ENCODE data around the gene BICC1. TPM values are rescaled to one million over a fixed set of nuclear protein-coding genes. Genes with fewer than 3 reads are reported as not detected.

BICC1 gene
- total RNA-seq, 1 experiment from 2014 or later, result 13.9 TPM

DNA sequence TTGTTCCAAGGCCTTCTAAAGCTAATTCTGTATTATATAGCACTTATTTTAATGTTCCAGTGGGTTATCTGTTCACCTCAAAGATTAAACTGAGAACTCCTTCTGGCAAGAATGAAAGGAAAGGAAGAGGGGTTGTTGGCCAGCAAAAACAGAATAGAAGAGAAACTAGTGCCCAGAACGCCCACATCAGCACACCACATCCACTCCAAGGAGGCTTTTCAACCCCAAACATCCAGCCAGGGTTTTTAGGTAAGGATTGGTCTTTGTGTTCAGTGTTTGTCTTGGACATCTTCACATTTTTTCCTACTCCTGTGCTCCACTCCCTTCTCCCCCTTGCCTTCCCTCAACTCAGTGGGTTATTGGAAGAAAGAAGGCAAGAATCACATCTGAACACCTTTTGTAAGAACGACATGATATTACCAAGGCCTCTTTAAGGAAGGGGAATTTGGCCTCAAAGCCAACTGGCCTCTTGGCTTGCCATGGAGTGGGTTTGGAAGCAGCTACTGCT is 55.8 kb downstream of the BICC1 start:
- TF ChIP-seq, protein P1, sequence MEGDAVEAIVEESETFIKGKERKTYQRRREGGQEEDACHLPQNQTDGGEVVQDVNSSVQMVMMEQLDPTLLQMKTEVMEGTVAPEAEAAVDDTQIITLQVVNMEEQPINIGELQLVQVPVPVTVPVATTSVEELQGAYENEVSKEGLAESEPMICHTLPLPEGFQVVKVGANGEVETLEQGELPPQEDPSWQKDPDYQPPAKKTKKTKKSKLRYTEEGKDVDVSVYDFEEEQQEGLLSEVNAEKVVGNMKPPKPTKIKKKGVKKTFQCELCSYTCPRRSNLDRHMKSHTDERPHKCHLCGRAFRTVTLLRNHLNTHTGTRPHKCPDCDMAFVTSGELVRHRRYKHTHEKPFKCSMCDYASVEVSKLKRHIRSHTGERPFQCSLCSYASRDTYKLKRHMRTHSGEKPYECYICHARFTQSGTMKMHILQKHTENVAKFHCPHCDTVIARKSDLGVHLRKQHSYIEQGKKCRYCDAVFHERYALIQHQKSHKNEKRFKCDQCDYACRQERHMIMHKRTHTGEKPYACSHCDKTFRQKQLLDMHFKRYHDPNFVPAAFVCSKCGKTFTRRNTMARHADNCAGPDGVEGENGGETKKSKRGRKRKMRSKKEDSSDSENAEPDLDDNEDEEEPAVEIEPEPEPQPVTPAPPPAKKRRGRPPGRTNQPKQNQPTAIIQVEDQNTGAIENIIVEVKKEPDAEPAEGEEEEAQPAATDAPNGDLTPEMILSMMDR (conservative IDR thresholded peaks at IDR 0.05; ENCODE audit: low read depth, low read length), result no peak
- no peak for TF ChIP-seq EZH2phosphoT487 (IDR thresholded peaks at IDR 0.05; ENCODE audit: borderline replicate concordance, low read length)
- TF ChIP-seq EZH2 (IDR thresholded peaks at IDR 0.05; ENCODE audit: low read length, unreplicated experiment), result no peak

DNA sequence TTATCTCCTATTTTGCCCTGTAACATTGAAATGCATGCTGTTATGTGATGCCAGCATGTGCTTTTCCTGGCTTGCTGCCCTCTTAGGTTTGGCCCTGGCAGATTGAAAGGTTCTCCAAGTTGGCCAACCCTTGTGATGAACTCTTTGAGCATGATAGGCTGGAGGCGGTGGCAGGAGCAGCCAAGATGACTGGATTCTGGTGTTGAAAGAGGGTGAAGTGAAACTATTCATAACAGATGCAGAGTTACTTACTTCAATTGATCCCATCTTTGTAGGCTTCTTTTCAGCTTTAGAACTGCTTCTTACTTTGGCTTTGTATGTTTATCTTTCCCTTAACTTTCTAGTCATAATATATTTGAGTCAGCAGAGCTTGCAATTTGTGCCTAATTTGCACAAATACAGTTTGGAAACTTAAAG is 57.6 kb downstream of the BICC1 start:
- ChIA-PET POLR2A (ENCODE audit: unreplicated experiment) (no interaction called here), CTCF (no interaction called here)
- H3K9ac ChIP-seq (ENCODE audit: low read length), result no peak overlapping the region
- H2AFZ ChIP-seq (ENCODE audit: low read length), result no peak overlapping the region
- H3K79me2 ChIP-seq (ENCODE audit: low read length), result peaks cover 13% of the 10 kb centered on the region; the same call in 1 of the 2 replicates
- H3K27ac ChIP-seq (ENCODE audit: low read length), result no peak overlapping the region
- H3K27me3 ChIP-seq (ENCODE audit: low read length), result peaks cover 10% of the 10 kb centered on the region; the same call in 1 of the 2 replicates
- H3K9me2 ChIP-seq (replicated peaks; ENCODE audit: low read length), result no peaks in the 10 kb centered on the region
- no peaks in the 10 kb centered on the region for H3K36me3 ChIP-seq (ENCODE audit: low read depth, low read length)
- TF ChIP-seq, protein P1 (conservative IDR thresholded peaks at IDR 0.05; ENCODE audit: low read depth, low read length), result no peak
- no peak for TF ChIP-seq EZH2phosphoT487 (IDR thresholded peaks at IDR 0.05; ENCODE audit: borderline replicate concordance, low read length)
- no peak for TF ChIP-seq EZH2 (IDR thresholded peaks at IDR 0.05; ENCODE audit: low read length, unreplicated experiment)
- H4K20me1 ChIP-seq (ENCODE audit: low read length), result no peaks in the 10 kb centered on the region
- no peaks in the 10 kb centered on the region for H3K9me3 ChIP-seq (ENCODE audit: low read length)
- no peaks in the 10 kb centered on the region for H3K4me1 ChIP-seq (ENCODE audit: insufficient read depth, low read length)
- BruUV-seq (replicated peaks), result no TSS peak
- DNase-seq (no peak), ATAC-seq (no peak)
- no peak overlapping the region for H3K4me2 ChIP-seq (ENCODE audit: low read length)
- H3K4me3 ChIP-seq (ENCODE audit: low read length), result no peak overlapping the region
- H3F3A ChIP-seq (ENCODE audit: low read length, unreplicated experiment), result no peaks in the 10 kb centered on the region
- intact Hi-C loops (cut with micrococcal nuclease), result no loop called here

More for the DNA sequence above, 55.8 kb downstream of the BICC1 start:
- H3F3A ChIP-seq (ENCODE audit: low read length, unreplicated experiment), result no peaks in the 10 kb centered on the region
- no peaks in the 10 kb centered on the region for H3K9me2 ChIP-seq (replicated peaks; ENCODE audit: low read length)
- no peak overlapping the region for H3K4me2 ChIP-seq (ENCODE audit: low read length)
- intact Hi-C loops (cut with micrococcal nuclease), result no loop called here
- no peak overlapping the region for H2AFZ ChIP-seq (ENCODE audit: low read length)
- peaks cover 18% of the 10 kb centered on the region for H3K79me2 ChIP-seq (ENCODE audit: low read length)
- no peaks in the 10 kb centered on the region for H3K36me3 ChIP-seq (ENCODE audit: low read depth, low read length)
- no TSS peak for BruUV-seq (replicated peaks)
- H3K27me3 ChIP-seq (ENCODE audit: low read length), result peaks cover 10% of the 10 kb centered on the region; the same call in 1 of the 2 replicates
- H3K9me3 ChIP-seq (ENCODE audit: low read length), result no peaks in the 10 kb centered on the region
- H4K20me1 ChIP-seq (ENCODE audit: low read length), result no peaks in the 10 kb centered on the region
- H3K9ac ChIP-seq (ENCODE audit: low read length), result no peak overlapping the region
- CTCF ChIA-PET, result no interaction called here
- no peaks in the 10 kb centered on the region for H3K4me1 ChIP-seq (ENCODE audit: insufficient read depth, low read length)
- DNase-seq (no peak), ATAC-seq (no peak)
- no peak overlapping the region for H3K4me3 ChIP-seq (ENCODE audit: low read length)
- H3K27ac ChIP-seq (ENCODE audit: low read length), result no peak overlapping the region
- POLR2A ChIA-PET (ENCODE audit: unreplicated experiment), result no interaction called here

DNA sequence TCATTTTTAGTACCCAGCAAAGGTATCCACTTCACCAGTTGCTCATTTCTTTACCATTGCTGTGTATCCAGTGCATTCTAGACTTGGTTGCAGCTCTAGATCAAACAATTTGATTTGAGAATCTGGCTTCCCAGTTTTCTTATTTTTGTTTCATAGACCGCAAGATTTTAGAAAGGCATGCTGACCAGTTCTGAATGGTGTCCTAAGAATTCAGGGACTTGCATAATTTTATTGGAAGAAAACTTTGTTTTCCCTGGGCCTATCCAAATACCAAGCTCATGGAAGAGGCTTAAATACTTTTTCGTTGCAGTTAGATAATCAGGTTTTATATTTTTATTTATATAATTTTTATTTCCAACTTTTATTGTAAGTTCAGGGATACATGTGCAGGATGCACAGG is 58.3 kb downstream of the BICC1 start:
- Histone ChIP-seq H3F3A (ENCODE audit: low read length, unreplicated experiment) (no peaks in the 10 kb centered on the region), H3K9ac (ENCODE audit: low read length) (no peak overlapping the region), H4K20me1 (ENCODE audit: low read length) (no peaks in the 10 kb centered on the region), H3K4me3 (ENCODE audit: low read length) (no peak overlapping the region), H3K36me3 (ENCODE audit: low read depth, low read length) (no peaks in the 10 kb centered on the region), H3K27me3 (ENCODE audit: low read length) (peaks cover 10% of the 10 kb centered on the region; the same call in 1 of the 2 replicates), H3K79me2 (ENCODE audit: low read length) (peaks cover 11% of the 10 kb centered on the region; the same call in 1 of the 2 replicates), H3K4me2 (ENCODE audit: low read length) (no peak overlapping the region), H3K4me1 (ENCODE audit: insufficient read depth, low read length) (no peaks in the 10 kb centered on the region), H3K27ac (ENCODE audit: low read length) (no peak overlapping the region), H3K9me3 (ENCODE audit: low read length) (no peaks in the 10 kb centered on the region), H2AFZ (ENCODE audit: low read length) (no peak overlapping the region), H3K9me2 (replicated peaks; ENCODE audit: low read length) (no peaks in the 10 kb centered on the region)
- intact Hi-C loops (cut with micrococcal nuclease), result no loop called here
- POLR2A ChIA-PET (ENCODE audit: unreplicated experiment), result no interaction called here
- CTCF ChIA-PET, result no interaction called here
- ATAC-seq (no peak), DNase-seq (no peak)
- no TSS peak for BruUV-seq (replicated peaks)
- TF ChIP-seq, protein P1 (conservative IDR thresholded peaks at IDR 0.05; ENCODE audit: low read depth, low read length), result no peak
- TF ChIP-seq EZH2phosphoT487 (IDR thresholded peaks at IDR 0.05; ENCODE audit: borderline replicate concordance, low read length) (no peak), EZH2 (IDR thresholded peaks at IDR 0.05; ENCODE audit: low read length, unreplicated experiment) (no peak)

All from PC-3 (cell line).